HG03460 (cell line): ENCODE results near the gene UACA.
"Not testable (repeated sequence)": the region's sequence is repeated elsewhere in the genome, so short reads cannot be mapped to it uniquely, and the experiment has no call there.

Experiments
- ATAC-seq: cut with Tn5 transposase; IDR thresholded peaks from one replicate; pipeline ENCODE4 v1.9.1; 2021; ENCODE audit not compliant: unreplicated experiment

Gene UACA

GRCh38 chr15:70753101-70753829 lies 10.1 kb downstream of the UACA start:
- no peak for ATAC-seq

DNA sequence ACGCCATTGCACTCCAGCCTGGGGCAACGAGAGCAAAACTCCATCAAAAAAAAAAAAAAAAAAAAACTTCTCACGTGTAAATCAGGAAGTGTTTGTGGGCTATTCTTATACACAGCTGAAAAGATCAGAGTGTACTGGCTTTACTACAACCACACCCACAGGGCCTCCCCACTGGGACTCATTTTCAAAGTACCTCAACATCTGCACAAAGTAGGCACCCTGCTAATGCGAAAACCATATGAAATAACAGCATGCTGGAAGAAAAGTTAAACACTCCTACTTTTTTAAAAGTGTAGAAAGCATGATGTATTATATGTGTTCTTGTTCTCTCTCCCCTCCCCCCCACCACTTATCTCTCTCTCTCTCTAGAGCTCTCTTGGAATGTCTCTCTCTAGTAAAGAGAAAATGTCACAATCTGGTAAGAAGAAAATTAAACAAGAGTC lies 11.1 kb downstream of the UACA start:
- no peak for ATAC-seq

- ATAC-seq: no peak
Observed at GRCh38 chr15:70750203-70750869, 13.0 kb downstream of the UACA start.

DNA sequence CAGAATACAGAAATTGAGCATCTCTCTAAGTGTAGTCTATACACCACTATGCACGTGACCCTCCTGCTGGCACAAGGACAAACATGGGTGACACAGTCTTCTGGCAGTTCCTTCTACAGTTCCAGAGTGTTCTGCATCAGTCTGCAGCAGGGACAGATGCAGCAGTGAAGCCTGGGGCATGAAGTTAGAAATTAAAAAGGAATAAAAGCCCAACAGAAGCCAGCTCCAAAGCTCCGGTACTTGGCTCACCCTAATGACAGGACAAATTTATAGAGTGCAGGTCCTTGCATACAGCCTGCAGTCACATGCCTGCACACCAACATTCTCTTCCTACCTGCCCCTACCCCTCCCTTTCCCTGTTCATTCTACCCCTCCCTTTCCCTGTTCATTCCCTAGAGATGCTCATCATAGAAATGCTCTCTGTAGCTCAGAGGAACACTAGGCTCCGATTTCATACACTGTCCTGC lies 15.0 kb downstream of the UACA start:
- no peak for ATAC-seq

DNA sequence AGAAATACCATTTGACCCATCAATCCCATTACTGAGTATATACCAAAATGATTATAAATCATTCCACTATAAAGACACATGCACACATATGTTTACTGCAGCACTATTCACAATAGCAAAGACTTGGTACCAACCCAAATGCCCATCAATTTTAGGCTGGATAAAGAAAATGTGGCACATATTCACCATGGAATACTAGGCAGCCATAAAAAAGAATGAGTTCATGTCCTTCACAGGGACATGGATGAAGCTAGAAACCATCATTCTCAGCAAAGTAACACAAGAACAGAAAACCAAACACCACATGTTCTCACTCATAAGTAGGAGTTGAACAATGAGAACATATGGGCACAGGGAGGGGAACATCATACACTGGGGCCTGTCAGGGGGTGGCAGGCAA lies 16.8 kb downstream of the UACA start:
- ATAC-seq: not testable (repeated sequence)

- no peak for ATAC-seq
Observed at GRCh38 chr15:70742928-70743327, 20.4 kb downstream of the UACA start.

DNA sequence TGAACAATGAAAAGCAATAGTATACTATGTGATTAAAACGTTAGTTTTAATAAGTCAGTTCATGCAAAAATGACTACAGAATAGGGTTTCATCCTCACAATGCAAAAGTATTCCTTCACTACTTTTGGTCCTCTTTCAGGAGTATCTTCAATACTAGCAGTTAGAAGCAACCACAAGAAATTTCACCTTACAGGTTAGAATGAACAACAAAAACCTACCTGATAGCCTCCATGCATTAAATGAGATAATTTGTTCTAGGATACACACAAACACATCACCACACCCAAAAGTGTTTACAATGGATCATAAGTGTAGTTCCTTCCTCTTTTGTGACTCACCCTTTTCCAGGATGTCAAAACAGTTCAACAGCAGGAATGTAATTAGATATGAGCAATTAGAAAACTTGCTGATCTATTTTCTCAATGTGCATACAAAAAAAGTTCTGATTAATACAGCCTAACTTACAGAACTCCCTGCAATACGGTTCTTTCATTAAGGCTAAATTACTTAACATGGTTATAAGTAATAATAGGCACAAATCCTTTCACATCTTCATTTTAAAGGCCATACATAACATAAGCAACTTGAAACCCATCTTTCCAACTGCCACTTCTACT lies 21.6 kb downstream of the UACA start:
- no peak for ATAC-seq

- no peak for ATAC-seq
Observed at GRCh38 chr15:70741107-70741531, 22.2 kb downstream of the UACA start.

GRCh38 chr15:70735040-70735439 lies 28.3 kb downstream of the UACA start:
- not testable (repeated sequence) for ATAC-seq

DNA sequence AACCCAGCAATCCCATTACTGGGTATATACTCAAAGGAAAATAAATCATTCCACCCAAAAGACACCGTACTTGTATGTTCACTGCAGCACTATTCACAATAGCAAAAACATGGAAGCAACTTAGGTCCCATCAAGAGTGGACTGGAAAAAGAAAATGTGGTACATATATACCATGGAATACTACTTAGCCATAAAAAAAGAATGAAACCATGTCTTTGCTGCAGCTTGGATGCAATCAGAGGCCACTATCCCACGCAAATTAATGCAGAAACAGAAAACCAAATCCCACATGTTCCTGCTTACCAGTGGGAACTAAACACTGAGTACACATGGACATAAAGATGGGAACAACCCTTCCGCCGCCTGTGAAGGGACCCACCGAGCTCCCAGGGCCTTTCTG lies 34.2 kb downstream of the UACA start:
- no peak for ATAC-seq

GRCh38 chr15:70726753-70727152 lies 36.6 kb downstream of the UACA start:
- no peak for ATAC-seq

- ATAC-seq: no peak
Observed at GRCh38 chr15:70723927-70724326, 39.4 kb downstream of the UACA start.

DNA sequence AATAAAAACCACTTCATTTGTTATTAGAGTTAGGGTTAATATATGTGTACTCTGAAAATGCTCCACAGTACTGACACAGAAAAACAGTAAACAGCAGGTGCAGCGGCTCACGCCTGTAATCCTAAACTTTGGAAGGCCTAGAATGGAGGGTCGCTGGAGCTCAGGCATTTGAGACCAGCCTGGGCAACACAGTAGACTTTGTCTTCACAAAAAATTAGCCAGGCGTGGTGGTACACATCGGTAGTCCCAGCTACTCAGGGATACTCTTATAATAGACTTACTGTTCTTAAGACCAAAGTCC lies 40.3 kb downstream of the UACA start:
- no peak for ATAC-seq

DNA sequence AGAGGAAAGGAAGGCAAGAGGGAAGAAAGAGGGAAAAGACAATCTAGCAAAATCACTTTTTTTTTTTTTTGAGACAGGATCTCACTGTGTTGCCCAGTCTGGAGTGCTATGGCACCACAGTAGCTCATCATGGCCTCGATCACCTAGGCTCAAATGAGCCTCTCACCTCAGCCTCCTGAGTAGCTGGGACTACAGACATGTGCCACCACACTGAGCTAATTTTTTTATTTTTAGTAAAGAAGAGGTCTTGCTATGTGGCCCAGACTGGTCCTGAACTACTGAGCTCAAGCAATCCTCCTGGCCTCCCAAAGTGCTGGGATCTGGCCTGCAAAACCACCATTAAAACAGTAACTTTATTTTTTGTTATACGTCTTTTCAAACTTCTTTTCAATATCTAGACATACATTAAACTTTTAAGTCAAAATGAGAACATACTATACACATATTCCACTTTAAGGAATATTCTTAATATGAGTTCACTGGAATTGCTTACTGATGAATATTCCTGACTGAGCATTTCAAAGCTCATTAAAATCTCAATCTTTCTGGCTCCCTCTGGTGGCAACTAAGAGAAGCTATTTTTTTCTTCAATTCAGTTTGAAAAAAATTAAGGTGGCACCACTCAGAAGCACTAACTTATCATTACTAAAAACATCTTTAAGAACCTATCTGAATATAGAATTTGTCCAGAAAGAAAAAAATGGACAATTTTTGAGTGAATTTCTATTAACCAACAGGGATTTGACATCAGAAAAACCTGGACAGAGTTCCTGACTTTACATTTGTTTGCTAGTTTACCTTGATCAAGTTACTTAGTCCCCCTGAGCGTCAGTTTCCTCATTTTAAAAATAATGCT lies 40.9 kb downstream of the UACA start:
- no peak for ATAC-seq

GRCh38 chr15:70720228-70721016 lies 42.9 kb downstream of the UACA start:
- ATAC-seq: no peak

DNA sequence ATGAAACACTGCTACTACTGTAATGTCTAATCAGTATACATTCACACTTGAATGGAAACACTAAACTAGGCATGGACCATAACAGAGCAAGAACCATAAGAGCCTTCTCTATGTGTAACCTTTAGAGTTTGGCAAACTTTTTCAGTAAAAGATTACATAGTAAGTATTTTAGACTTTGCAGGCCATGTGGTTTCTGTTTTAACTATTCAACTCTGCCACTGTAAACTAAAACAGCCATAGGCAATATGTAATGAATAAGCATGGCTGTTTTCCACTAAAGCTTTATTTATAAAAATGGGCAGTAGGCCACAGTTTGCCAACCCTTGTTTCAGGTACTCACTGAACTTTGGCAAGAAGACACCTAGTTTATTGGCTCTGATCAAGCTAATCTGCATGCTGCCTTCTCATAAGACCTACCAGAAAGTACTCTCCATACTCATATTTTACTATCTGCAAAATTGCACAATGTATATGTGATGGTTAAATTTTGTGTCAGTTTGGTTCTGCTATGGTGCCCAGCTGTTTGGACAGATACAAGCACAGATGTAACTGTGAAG lies 46.0 kb downstream of the UACA start:
- ATAC-seq: no peak

DNA sequence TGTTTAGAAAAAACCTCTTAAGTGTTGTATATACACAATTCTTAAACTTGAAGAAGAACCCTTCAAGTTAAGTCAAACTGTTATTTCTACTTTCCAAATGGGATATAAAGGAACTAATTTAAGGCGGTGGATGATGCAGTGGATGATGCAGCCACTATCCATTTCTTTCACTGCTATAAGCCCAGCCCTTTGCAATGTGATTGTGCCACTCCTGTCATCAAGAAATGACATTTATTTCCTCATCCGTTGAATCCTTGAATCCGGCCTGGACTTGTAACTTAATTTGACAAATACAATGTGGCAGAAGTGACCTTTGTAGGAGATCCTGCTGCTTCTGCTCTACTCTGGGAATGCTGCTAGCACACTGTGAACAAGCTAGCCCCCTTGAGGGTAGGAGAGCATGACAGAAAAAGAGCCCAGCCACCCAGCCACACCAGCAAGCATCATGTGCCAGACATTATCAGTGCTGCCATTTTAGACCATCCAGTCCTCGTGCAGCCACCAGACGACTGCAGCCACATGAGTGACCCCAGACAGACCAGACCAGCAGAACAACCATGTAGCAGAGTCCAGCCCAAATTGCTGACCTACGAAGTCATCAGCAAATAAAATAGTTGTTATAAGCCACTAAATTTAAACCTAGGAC lies 47.4 kb downstream of the UACA start:
- no peak for ATAC-seq

DNA sequence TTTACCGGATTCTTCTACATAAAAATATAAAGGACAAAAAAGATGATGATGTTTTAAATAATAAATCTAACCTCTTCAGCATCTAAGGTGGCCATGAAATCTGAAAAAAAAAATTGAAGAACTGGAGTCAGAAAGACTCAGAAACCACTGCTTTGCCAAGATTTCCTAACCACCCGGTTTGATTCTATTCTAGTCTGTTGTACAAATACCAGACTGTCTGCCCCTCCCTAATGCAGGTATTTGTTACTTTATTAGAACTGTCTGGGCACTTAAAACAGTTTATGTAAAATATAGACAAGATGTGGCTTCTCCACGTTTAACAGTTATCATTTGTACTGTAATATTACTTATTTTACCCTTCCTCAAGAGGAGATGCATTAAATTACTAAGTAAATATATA lies 48.8 kb downstream of the UACA start:
- ATAC-seq: no peak

DNA sequence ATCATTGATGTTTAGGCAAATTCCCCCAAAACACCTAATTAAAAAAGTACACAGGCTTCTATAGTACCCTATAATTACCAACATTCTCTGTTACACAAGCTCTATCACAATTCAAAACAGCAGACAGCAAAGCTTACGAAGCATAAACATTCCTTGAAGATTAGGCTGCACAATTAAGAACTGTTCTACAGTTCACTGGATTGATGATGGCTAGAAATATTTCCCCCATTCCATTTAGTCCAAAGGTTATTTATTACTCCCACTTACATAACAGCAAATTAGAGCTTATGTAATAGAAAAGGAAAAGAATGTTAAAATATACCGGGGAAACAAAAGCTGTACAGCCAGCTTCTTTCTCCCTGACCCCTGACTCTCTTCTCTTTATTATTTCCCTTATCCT lies 49.3 kb downstream of the UACA start:
- ATAC-seq: no peak

DNA sequence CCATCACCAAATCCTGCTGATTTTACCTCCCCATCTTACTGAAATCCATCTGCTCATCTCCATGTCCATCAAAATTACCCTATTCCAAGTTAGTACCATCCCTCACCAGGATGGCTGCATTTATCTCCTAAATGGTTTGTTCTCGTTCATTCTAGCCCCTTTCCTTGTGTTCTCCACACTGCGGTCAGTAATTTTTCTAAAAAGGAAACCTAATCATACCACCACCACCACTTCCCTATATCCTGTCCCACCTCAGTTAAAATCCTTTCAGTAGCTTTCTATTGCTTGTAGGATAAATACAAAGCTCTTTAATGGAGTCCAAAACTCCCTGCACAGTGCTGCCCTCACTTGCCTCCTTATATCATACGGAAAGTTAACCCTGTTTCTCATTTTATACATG lies 51.1 kb downstream of the UACA start:
- ATAC-seq: no peak
